GM19025 (cell line): ENCODE measurements around the gene LYRM9.
"Not testable (repeated sequence)": the region's sequence is repeated elsewhere in the genome, so short reads cannot be mapped to it uniquely, and the experiment has no call there.

Experiments
- ATAC-seq: cut with Tn5 transposase; IDR thresholded peaks from one replicate; pipeline ENCODE4 v1.9.1; 2021; ENCODE audit warnings: mild to moderate bottlenecking, low read depth, moderate library complexity; ENCODE audit not compliant: unreplicated experiment

The LYRM9 gene

DNA sequence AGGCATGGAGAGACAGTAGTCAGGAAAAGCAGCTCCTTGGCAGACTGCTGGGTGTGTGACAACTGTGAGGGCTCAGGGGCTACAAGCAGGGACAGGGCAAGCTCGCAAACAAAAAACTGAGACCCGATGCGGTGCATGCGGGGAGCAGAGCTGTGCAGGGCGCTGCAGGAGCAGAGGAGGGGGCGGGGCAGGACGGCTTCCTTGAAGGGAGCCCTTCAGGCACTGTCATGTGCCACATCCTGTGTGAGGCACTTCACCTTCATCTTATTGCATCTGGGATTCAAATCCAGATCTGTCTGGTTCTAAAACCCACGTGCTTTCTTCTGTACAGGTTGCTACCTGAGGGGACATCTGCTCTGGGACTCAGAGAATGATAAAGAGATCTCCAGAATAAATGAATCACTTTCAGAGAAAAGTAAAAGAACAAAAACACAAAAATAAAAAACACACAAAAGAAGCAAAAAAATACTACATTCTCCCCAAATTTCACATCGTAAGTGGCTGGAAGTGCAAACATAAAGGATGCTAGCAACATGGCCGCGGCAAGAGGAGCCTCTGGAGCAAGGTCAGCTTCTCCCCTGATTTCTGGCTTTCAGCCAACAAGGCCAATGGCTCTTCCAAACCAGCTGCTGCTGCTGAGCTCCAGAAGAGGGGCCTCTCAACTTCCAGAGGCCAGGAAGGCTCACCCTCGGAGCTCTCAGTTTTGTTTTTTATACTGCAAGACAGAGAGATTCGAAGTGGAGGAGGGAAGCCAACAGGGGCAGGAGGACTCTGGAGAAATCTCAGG is 14.2 kb downstream of the LYRM9 start:
- ATAC-seq, result no peak

DNA sequence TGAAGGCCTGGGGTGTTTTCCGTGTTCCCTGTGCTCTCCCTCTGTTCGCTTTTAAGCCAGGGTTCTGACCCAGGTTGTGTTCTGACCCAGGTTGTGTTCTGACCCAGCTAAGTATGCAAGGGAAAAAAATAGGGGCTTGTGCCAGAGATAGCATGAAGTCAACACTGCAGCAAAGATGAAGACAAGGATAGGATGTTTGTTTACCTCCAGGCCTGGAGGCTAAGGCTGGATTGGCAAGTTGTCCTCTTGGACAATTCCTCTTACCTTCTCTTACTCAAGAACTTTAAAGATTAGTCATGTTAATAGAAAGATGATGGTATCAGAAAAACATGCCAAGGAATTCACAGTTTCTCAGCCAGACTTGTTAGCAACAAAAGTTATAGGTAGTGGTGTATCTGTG is 19.4 kb downstream of the LYRM9 start:
- ATAC-seq, result no peak

DNA sequence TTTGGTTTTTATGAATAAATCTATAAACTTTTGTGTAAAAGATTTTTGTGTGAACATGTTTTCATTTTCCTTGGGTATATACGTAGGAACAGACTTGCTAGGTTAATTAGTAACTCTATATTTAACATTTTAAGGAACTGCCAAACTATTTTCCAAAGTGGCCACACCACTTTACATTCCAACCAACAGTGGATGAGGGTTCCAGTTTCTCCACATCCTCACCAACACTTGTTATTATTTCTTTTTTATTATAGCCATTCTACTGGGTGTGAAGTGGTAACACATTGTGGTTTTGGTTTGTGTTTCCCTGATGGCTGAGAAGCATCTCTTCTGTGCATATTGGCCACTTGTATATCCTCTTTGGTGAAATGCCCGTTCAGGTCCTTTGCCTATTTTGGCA is 20.0 kb downstream of the LYRM9 start:
- no peak for ATAC-seq

DNA sequence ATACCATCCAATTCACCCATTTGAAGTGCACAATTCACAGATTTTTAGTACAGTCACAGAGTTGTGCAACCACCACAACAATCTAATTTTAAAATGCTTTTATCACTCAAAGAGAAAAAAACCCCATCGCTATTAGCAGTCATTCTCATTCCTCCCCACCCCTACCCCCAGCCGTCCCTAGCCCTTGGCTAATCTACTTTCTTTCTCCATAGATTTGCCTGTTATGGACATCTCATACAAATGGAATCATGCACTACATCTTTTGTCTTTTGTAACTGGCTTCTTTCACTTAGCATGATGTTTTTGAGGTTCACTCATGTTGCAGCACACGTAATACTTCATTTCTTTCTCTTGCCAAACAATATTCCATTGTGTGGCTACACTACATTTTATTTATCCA is 20.4 kb downstream of the LYRM9 start:
- no peak for ATAC-seq

DNA sequence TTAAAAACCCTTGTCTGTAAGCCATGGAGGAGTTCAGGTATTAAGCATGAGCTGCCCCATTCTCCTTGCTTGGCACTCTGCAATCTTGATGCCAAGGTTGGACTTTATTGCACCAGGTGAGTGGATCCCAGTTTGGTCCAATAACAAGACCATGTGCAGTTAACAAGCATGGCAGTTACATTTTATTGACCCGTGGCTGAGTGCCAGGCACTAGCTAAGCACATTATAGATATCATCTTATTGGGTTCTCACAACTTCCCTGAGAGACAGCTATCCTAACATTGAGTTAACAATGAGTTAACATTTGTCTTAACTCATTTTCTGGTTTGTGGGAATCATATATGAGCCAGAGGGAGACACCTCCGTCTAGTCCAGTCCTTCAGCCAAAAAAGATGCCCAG is 21.8 kb downstream of the LYRM9 start:
- ATAC-seq, result no peak

DNA sequence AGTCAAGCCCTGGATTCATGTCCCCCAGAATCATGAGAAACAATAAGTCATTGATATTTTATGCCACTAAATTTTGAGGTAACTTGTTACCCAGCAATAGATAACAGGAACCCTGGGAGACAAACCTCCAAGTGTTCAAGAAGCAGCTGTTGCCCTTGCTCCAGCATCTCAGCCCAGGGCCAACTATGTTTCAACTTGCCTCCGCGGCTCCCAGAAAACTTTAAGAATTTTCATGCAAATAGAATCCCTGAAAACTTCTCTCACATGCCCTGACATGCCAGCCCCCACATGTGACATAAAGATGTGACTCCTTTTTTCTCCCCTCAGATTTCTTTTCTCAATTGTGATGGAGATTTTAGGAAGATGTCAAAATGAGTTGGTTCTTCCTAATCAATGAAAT is 22.8 kb downstream of the LYRM9 start:
- no peak for ATAC-seq

DNA sequence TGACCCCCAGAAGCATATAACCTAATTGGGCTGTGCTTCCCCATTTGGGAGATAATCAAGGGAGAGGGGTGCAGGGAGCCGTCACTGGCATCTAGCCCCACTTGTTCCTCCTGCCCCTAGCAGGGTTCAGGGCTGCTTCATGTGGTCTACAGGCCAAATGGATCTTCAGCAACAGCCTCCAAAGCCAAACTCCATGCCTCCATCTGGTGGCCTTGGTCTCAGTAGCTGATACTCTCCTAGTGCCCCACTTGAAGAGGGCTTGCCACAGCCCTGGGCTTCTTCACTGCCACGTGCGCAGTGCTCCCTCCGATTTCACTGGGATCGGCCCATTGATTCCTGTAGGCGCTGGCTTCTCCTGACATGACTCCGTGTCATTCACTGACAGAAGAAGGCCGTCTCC is 24.6 kb downstream of the LYRM9 start:
- no peak for ATAC-seq

DNA sequence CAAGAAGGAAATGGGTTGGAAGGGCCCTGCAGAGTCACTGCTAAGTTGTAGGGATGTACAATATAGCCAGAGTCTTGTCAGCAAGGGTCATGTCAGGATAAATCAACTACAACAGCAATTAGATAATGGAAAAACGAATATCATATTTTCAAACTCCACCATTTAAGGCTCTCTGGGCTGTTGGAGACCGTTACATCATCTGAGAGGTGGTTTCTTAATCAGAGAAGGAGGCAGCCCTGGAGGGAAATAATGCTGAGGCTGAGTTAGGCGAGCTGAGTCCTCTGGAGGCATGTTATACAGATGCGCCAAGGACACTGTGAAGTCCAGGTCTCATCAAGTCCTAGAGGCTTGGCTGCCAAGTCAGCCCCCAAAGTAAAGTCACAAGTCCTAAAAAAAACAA is 30.3 kb downstream of the LYRM9 start:
- ATAC-seq, result no peak

DNA sequence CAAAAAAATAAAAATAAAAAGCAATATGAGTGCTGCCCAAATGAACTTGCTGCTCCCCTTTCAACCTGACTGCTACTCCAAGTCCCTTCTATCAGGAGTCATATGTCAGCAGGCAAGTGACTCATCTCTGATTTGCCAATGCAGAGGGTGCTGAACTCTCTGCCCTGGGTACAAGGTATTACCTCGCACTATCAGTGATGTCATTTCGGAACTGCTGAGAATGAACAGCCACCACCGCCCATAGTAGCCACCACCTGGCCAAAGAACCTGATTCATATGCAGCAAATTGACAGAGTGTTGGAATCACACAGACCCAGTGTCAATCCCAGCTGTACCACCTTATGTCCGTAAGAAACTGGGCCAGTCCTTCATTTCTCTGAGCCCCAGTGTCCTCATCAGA is 31.2 kb downstream of the LYRM9 start:
- ATAC-seq, result no peak

DNA sequence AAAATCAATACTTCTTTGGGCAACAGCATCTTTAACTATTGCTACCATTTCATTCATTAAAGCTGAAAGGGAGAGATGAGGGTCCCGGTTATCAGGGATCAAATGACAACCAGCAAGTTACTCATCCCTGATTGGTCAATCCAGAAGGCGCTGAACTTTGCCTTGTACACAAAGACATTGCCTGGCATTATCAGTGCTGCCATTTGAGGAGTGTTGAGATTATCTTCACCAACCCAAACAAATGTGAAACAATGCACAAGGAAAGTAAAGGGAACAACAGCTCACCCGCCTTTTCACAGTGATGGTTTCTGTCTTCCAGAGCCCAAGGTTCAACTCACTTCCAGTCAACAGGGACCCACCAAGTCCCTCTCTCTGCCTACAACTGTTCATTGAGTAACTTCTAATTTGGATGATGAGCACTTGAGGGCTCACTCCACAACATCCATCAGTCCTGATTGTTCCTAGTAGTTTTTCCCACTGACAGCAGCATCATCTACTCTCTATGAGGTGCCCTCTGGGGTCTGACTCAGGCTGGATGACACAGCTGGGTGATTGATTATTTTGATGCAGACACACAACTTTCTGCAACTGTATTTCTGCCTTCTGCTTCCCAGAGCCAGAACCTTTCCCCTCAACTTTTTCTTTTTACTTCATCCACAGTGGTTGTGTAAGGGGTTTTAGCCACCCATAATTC is 32.0 kb downstream of the LYRM9 start:
- no peak for ATAC-seq

DNA sequence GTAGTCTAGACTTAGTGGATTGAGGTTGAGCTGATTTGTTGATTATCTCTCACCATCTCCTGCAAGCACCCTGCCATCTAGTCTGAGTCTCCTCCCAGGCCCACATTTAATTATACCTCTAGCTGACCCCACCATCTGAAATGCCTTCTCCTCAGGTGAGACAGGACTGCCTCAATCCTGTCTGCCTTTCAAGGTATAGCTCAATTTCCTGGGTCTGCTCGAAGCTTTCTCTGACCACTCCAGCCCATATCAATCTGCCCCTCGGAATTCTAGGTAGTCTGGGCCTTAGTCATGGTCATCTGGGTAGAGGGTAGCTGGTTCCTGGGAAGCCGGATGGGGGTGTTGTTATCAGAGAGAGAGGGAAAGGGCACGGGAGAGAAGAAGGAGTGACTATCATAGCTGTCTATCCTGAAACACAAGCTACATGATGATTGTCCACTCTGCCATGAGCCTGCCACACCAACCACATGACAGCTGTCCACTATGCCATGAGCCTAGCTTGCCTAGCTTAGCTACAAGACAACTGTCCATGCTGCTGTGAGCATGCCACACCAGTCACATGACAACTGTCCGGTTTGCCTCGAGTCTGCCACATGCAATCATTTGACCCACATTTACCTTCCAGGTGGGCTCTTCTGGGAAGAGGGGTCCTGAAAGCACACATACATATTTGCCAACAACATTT is 34.4 kb downstream of the LYRM9 start:
- ATAC-seq, result no peak

DNA sequence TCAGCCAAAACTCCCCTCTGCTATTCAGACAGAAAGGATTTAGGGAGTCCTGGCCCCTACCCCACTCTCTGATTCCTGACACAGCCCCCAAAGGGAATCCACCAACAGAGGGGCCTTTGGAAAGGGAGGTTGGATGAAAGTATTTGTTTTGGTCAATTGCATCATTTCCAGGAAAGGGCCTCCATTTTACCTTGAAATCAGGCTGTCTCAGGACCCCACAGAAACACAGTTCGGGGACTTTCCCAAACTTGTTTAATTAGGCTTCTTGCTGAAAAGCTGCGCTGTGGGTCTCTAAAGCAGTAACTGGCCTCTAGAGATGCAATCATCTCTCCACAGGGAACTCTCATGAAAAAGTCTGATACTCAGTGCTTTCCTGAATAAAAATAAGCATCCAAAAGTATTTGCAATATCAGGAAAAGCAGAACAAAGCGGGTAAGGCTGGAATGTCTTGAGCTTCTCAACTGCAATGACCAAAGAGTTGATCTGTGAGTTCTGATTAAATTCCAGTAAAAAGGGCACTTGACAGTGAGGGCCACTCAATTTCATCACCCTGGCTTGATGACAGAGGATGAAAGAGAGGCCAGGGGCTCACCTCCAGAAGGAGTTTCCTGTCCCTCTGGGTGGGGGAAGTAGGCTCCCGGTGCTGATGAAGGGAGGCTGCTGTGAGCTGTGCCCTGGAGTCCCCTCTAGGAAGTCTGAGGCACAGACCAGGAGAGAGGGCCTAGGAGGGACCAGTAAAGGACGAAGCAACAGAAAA is 36.3 kb downstream of the LYRM9 start:
- ATAC-seq, result no peak

DNA sequence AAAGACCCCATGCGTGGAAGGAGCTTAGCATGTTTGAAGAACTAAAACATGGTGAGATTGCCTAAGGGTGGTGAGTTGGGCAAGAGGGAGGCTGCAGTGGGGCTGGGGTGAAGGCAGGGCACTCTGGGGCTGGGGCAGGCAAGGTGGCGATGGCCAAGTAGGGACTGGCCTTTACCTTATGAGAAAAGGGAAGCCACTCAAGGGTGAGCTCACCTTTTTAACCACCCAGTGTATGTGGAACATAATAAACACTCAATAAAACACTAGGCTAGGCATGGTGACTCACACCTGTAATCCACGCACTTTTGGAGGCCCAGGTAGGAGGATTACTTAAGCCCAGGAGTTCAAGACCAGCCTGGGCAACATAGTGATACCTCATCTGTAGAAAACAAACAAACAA is 37.7 kb downstream of the LYRM9 start:
- no peak for ATAC-seq

DNA sequence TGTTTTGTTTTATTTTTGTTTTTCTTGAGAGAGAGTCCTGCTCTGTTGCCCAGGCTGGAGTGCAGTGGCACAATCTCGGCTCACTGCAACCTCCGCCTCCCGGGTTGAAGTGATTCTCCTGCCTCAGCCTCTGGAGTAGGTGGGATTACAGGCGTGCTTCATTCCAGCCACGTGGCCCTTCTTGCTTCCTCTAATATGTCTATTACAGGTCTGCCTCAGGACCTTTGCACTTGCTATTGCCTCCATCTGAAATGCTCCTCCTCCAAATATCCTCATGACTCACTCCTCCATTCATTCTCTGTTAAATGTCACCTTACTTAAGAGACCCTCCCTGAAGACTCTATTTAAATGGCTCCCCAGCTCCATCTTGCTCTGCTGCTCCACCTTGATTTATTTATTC is 39.0 kb downstream of the LYRM9 start:
- ATAC-seq, result no peak

DNA sequence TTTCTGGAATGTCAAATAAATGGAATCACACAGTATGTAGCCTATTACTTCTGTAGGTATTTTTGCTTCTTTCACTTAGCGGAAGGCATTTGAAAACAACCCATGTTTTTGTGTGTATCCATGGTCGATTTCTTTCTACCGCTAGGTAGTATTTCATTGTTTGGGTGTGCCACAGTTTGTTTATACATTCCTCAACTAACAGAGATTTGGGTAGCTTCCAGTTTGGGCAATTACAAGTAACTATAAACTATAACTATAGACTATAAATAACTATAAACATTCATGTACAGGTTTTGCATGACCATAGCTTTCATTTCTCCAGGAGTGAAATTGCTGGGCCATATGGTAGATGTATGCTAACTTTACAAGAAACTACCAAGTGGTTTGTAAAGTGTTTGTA is 40.1 kb downstream of the LYRM9 start:
- no peak for ATAC-seq

DNA sequence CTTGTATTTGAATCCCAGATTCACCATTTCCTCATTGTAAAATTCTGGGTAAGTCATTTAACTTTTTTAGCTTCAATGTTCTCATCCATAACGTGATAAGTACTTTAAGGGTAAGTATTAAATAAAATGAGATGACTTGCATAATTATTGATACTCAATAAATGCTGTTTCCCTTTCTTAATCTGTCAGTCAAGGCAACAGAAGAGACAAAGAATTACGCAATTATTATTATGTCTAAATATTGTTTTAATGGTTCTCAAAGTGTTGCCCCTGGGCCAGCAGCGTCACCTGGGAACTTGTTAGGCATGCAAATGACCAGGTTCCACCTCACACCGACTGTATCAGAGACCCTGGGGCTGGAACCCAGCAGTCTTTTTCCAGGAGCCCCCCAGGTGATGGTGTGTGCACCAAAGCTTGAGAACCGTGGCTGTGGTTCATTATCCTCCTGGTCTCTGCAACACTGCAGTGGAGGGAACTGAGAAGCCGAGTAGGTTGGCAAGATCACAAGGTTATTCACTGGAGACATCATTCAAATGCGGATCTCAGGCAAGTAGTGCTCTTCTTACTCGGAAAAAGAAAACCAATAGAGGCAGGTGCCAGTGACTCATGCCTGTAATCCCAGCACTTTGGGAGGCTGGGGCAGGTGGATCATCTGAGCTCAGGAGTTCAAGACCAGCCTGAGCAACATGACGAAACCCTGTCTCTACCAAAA is 43.5 kb downstream of the LYRM9 start:
- no peak for ATAC-seq

DNA sequence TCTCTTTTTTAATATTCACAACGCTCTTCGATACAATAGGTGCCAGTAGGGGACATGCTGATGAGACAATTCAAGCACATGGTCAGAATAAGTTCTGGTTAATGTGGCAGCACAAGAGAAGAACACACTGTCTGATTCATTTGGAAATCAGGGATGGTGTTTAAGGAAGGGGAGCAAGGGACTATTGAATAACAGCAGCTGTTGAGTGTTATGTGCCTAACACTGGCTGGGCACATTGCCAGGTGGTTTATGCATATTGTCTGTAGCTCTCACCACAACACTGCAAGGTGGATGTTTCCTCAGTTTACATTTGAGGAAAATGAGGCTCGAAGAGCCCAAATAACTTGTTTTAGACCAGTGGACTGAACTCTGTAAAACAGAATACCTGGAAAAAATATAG is 44.2 kb downstream of the LYRM9 start:
- no peak for ATAC-seq

DNA sequence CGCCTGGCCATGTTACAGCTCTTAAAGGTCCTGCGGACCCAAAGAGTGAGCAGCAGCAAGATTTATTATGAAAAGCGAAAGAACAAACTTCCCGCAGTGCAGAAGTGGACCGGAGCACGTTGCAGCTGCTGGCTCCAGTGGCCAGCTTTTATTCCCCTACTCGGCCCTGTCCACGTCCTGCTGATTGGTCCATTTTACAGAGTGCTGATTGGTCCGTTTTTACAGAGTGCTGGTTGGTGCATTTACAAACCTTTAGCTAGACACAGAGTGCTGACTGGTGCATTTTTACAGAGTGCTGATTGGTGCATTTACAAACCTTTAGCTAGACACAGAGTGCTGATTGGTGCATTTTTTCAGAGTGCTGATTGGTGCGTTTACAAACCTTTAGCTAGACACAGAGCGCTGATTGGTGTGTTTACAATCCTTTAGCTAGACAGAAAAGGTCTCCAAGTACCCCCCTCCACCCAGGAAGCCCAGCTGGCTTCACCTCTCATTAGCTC is 46.3 kb downstream of the LYRM9 start:
- not testable (repeated sequence) for ATAC-seq

DNA sequence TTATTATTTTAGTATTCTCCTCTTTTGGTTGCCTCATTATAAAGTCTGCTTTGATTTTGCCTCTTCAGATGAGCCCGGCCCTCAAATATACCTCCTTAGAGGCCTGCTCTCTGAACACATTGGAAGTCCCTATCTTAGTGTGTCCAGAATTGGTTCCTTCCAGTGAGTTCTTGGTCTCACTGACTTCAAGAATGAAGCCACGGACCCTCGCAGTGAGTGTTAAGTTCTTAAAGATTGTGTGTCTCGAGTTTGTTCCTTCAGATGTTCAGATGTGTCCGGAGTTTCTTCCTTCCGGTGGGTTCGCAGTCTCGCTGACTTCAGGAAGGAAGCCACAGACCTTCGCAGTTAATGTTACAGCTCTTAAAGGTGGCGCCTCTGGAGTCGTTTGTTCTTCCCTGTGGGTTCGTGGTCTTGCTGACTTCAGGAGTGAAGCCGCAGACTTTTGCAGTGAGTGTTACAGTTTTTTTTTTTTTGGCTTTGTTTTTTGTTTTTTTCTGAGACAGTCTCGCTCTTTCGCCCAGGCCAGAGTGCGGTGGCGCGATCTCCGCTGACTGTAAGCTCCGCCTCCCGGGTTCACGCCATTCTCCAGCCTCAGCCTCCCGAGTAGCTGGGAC is 47.0 kb downstream of the LYRM9 start:
- ATAC-seq, result no peak
